Breast epithelium (tissue), 4 donors: ENCODE results near the gene TSC1. TPM values are rescaled to one million over a fixed set of nuclear protein-coding genes. Genes with fewer than 3 reads are reported as not detected.
"Not testable (repeated sequence)": the region's sequence is repeated elsewhere in the genome, so short reads cannot be mapped to it uniquely, and the experiment has no call there.

Experiments
- DNase-seq, 2 donors: peaks; one replicate each; pipeline ENCODE4 v3.0.0-alpha.2; 2019; ENCODE audit warnings: low spot score in 2 of 2
- H3K27ac ChIP-seq, 2 donors: fragments of 200-600 bp; sonication (generic) in 1 of 2; one replicate each; pipeline ENCODE4 v1.5.1; 2016 to 2019; ENCODE audit warnings: mild to moderate bottlenecking in 1 of 2
- H3K27me3 ChIP-seq, 2 donors: fragments of 200-600 bp; sonication (generic) in 1 of 2; one replicate each; pipeline versions ENCODE4 v1.5.1 to v1.6.0; 2017 to 2019; ENCODE audit warnings: control low read depth in 1 of 2, mild to moderate bottlenecking in 1 of 2
- H3K36me3 ChIP-seq: fragments of 200-600 bp; one replicate; pipeline ENCODE4 v1.5.1; 2019
- H3K4me1 ChIP-seq, 2 donors: fragments of 200-600 bp; sonication (generic); one replicate each; pipeline ENCODE4 v1.5.1; 2016 to 2019; ENCODE audit warnings: control low read depth in 1 of 2
- H3K4me3 ChIP-seq, 3 donors: fragments of 200-600 bp; sonication (generic); 1 replicate in 2 of 3; 2 replicates in 1 of 3; pipeline ENCODE4 v1.5.1; 2016 to 2019; ENCODE audit warnings: mild to moderate bottlenecking in 3 of 3, moderate library complexity in 2 of 3
- H3K9me3 ChIP-seq, 2 donors: fragments of 200-600 bp; sonication (generic) in 1 of 2; one replicate each; pipeline ENCODE4 v1.5.1; 2016 to 2019; ENCODE audit warnings: control low read depth in 1 of 2
- POLR2A ChIP-seq: fragments of 450-650 bp; IDR thresholded peaks from one replicate; pipeline ENCODE4 v1.6.1; 2016; ENCODE audit warnings: antibody characterized with exemption, mild to moderate bottlenecking, moderate library complexity
- POLR2AphosphoS5 ChIP-seq, 3 donors: sonication (generic); formaldehyde crosslinking; IDR thresholded peaks; one replicate each; pipeline ENCODE4 v1.6.1; 2017; ENCODE audit warnings: antibody characterized with exemption in 3 of 3
- intact Hi-C: fragments of 100-400 bp; cut with DNase I; formaldehyde crosslinking; loops from one replicate; pipeline ENCODE4 v1.15.1; 2023; ENCODE audit warnings: low total_unique reads
- total RNA-seq, 3 donors: library from RNA; depleted of rRNA; stranded (reverse); fragments of >200 nt; gene quantifications; one replicate each; pipeline ENCODE4 v1.1.0, GENCODE V29; 2016
- TF ChIP-seq, protein P1 (sequence below), 3 donors: fragments of 450-650 bp; IDR thresholded peaks; one replicate each; pipeline ENCODE4 v1.5.1; 2016 to 2017; ENCODE audit warnings: antibody characterized with exemption in 3 of 3, mild to moderate bottlenecking in 3 of 3, moderate library complexity in 3 of 3

The TSC1 gene
- total RNA-seq, 3 donors from 2014 or later = 38.1 to 61.9 (median 48.2) TPM

DNA sequence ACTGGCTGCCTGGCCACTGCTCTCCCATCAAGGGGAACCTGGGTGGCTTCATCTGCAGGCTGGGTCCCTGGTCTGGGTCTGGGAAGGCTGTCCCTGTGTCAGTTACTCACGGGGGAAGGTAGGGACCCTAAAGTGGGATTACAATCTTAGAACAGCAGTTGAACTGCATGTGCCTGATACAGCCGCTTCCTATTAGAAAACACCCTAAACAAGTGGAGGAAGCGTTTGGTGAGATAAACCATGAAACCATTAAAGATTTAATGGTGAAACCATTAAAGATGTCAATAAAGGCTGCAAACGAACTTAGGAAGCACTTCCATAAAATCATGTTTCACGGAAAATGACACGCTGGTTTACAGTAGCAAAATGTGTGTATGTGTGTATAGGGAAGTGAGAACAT is 31.5 kb upstream of the TSC1 start:
- H3K36me3 ChIP-seq = no peaks in the 10 kb centered on the region
- H3K4me1 ChIP-seq = no peaks in the 10 kb centered on the region
- no peak overlapping the region for H3K4me3 ChIP-seq
- peaks cover 0 to 29% of the 10 kb centered on the region in 2 donors for H3K27me3 ChIP-seq
- H3K9me3 ChIP-seq = no peaks in the 10 kb centered on the region
- TF ChIP-seq POLR2A = no peak
- TF ChIP-seq, protein P1, sequence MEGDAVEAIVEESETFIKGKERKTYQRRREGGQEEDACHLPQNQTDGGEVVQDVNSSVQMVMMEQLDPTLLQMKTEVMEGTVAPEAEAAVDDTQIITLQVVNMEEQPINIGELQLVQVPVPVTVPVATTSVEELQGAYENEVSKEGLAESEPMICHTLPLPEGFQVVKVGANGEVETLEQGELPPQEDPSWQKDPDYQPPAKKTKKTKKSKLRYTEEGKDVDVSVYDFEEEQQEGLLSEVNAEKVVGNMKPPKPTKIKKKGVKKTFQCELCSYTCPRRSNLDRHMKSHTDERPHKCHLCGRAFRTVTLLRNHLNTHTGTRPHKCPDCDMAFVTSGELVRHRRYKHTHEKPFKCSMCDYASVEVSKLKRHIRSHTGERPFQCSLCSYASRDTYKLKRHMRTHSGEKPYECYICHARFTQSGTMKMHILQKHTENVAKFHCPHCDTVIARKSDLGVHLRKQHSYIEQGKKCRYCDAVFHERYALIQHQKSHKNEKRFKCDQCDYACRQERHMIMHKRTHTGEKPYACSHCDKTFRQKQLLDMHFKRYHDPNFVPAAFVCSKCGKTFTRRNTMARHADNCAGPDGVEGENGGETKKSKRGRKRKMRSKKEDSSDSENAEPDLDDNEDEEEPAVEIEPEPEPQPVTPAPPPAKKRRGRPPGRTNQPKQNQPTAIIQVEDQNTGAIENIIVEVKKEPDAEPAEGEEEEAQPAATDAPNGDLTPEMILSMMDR (IDR thresholded peaks at IDR 0.05) = no peak
- TF ChIP-seq POLR2AphosphoS5 (IDR thresholded peaks at IDR 0.05) = no peak
- DNase-seq = no peak
- intact Hi-C loops = no loop called here
- H3K27ac ChIP-seq = no peak overlapping the region

DNA sequence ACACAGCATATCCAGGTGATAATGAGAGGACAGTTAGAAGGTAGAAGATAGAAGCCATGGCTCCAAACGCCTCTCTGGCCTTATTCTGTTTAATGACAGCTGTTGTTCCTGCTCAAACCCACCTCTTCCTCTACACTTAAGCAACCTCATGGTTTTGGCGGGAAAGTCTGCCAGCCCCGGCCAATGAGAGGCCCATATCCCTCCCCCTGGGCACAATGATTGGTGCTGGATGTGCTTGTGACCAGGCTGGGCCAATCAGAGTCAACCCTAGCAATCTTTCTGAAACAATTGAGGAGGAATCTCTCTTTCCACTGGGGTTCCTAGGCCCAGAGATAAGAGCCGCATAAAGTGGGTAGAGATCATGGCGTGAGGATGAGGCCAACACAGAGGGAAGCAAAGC is 29.3 kb upstream of the TSC1 start:
- TF ChIP-seq, protein P1 (IDR thresholded peaks at IDR 0.05) = no peak
- no peak for TF ChIP-seq POLR2A
- TF ChIP-seq POLR2AphosphoS5 (IDR thresholded peaks at IDR 0.05) = no peak
- Histone ChIP-seq H3K36me3 (no peaks in the 10 kb centered on the region), H3K27ac (no peak overlapping the region), H3K27me3 (peaks cover 0 to 12% of the 10 kb centered on the region in 2 donors), H3K4me3 (no peak overlapping the region), H3K4me1 (no peaks in the 10 kb centered on the region), H3K9me3 (no peaks in the 10 kb centered on the region)
- DNase-seq = no peak
- intact Hi-C loops = no loop called here

DNA sequence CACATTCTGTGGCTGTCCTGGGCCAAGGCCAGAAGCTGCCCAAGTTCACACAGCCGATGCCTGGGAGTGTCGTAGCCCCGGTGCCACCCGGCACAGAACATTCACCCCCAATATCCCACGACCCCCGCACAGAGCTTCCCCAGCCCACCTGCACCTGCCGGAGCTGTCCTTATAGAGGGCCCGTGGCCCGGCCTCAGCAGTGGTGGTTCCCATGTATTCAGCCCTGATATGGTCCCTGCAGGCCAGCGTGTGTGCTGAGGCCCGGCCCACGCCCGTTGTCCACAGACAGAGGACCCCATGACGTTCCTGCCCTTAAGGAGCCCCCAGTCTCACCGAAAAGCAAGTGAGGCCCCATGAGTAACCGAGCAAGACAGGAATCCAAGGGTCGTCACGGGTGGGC is 28.8 kb upstream of the TSC1 start:
- TF ChIP-seq POLR2AphosphoS5 (IDR thresholded peaks at IDR 0.05) (no peak), POLR2A (no peak)
- TF ChIP-seq, protein P1 (IDR thresholded peaks at IDR 0.05) = no peak
- intact Hi-C loops = no loop called here

DNA sequence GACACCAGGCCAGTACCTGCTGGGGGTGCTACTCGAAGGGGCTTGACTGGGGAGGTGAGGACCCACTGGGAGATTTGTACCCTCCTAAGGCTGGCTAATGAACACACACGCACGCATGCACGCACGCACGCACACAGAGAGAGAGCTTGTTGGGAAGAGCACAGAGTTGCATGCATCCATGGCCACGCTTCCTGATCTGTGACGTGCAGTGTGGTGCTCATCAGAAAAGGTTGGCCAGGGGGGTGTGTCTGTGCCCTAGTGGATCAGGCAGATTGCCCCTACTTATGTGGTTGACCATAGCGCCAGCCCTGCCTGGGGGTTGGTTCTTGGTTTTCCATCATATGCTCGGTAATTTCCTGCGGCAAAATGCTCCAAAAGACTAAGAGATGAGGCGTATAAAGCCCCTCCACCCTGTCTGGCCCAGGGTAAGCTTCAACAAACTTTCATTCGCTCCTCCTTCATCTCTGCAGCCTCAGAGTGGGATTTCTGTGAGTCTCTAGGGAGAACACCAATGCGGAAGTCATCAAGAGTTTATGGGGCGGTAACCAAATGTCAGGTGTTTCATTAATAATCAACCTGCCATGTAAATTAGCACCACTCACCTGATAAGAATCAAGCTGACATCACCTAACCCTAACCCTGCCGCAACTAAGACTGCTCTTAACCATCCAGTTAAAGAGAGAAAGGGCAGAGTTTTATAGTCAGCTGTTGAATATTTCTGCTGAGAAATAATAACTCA is 26.1 kb upstream of the TSC1 start:
- intact Hi-C loops = no loop called here
- Histone ChIP-seq H3K36me3 (no peaks in the 10 kb centered on the region), H3K9me3 (no peaks in the 10 kb centered on the region), H3K4me3 (no peak overlapping the region), H3K27me3 (peaks cover 0 to 2% of the 10 kb centered on the region in 2 donors), H3K27ac (no peak overlapping the region), H3K4me1 (no peaks in the 10 kb centered on the region)
- TF ChIP-seq, protein P1 (IDR thresholded peaks at IDR 0.05) = no peak
- TF ChIP-seq POLR2AphosphoS5 (IDR thresholded peaks at IDR 0.05) = no peak
- TF ChIP-seq POLR2A = no peak
- no peak for DNase-seq

More for the DNA sequence above, 28.8 kb upstream of the TSC1 start:
- no peak overlapping the region for H3K4me3 ChIP-seq
- H3K9me3 ChIP-seq = no peaks in the 10 kb centered on the region
- no peaks in the 10 kb centered on the region for H3K4me1 ChIP-seq
- DNase-seq = no peak
- peaks cover 0 to 9% of the 10 kb centered on the region in 2 donors for H3K27me3 ChIP-seq
- no peak overlapping the region for H3K27ac ChIP-seq
- no peaks in the 10 kb centered on the region for H3K36me3 ChIP-seq

DNA sequence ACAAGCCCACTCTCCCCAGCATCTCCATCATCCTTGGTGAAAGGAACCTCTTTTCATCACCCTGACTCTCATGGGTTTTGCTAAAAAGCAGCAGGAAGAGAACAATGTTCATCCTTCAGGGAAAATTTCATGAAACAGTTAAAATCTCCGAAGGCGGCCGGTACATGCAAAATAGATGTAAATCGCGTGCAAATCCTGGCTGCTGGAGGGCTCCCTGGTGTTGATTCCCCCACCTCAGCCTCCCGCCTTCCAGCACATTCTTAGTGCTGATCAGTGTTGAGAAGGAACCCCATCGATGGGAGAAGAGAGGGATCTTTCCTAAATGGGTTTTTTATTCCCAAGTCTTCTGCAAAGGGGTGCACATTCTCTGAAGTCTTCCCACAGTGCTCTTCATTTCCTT is 25.4 kb upstream of the TSC1 start:
- intact Hi-C loops = no loop called here
- no peak for DNase-seq
- H3K27me3 ChIP-seq = no peaks in the 10 kb centered on the region

DNA sequence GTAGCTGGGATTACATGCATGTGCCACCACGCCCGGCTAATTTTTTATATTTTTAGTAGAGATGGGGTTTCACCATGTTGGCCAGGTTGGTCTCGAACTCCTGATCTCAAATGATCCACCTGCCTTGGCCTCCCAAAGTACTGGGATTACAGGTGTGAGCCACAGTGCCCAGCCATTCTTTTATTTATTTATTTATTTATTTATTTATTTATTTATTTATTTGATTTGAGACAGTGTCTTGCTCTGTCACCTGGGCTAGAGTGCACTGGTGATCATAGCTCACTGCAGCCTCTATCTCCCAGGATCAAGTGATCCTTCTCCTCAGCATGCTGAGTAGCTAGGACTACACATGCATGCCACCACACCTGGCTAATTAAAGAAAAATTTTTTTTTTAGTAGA is 23.5 kb upstream of the TSC1 start:
- H3K4me1 ChIP-seq, DNase-seq, H3K27me3 ChIP-seq, H3K36me3 ChIP-seq, H3K4me3 ChIP-seq, intact Hi-C loops, H3K9me3 ChIP-seq, H3K27ac ChIP-seq: not testable (repeated sequence)

More for the DNA sequence above, 25.4 kb upstream of the TSC1 start:
- Histone ChIP-seq H3K4me3 (no peak overlapping the region), H3K27ac (no peak overlapping the region), H3K36me3 (no peaks in the 10 kb centered on the region), H3K9me3 (no peaks in the 10 kb centered on the region), H3K4me1 (no peaks in the 10 kb centered on the region)
- TF ChIP-seq, protein P1 (IDR thresholded peaks at IDR 0.05) = no peak
- TF ChIP-seq POLR2AphosphoS5 (IDR thresholded peaks at IDR 0.05) = no peak
- TF ChIP-seq POLR2A = no peak
